HepG2 (cell line): ENCODE measurements around the gene DHX58. TPM values are rescaled to one million over a fixed set of nuclear protein-coding genes. Genes with fewer than 3 reads are reported as not detected.
A peak's percentile ranks its signal among the peaks of the same experiment; 100 is the strongest.

Source experiments
- HHEX ChIP-seq: IDR thresholded peaks from 2 replicates; pipeline ENCODE4 v1.6.1; 2016; ENCODE audit warnings: control low read depth
- HNF4G ChIP-seq, 2 experiments: sonication (generic) in 1 of 2; formaldehyde crosslinking in 1 of 2; IDR thresholded peaks; 2 replicates each; pipeline versions ENCODE4 v1.4.0 to v1.6.1; 2011 to 2020; ENCODE audit warnings: borderline replicate concordance in 2 of 2, low read depth in 2 of 2, mild to moderate bottlenecking in 2 of 2, low read length in 1 of 2, missing genetic modification reagents in 1 of 2, moderate library complexity in 1 of 2
- KDM1A ChIP-seq: IDR thresholded peaks from 2 replicates; pipeline ENCODE4 v1.6.1; 2016; ENCODE audit warnings: missing compliant biosample characterization
- KLF16 ChIP-seq, 2 experiments: sonication (generic) in 1 of 2; formaldehyde crosslinking in 1 of 2; IDR thresholded peaks; 2 replicates each; pipeline versions ENCODE4 v1.6.1 to v1.8.0; 2016 to 2023; ENCODE audit warnings: missing genetic modification reagents in 2 of 2, missing compliant biosample characterization in 1 of 2
- MTA3 ChIP-seq: sonication (generic); formaldehyde crosslinking; IDR thresholded peaks from 2 replicates; pipeline ENCODE4 v1.4.0; 2020; ENCODE audit warnings: missing genetic modification reagents
- NFYC ChIP-seq: IDR thresholded peaks from 2 replicates; pipeline ENCODE4 v1.6.1; 2016; ENCODE audit warnings: missing genetic modification reagents, missing compliant biosample characterization
- SP4 ChIP-seq: sonication (generic); formaldehyde crosslinking; IDR thresholded peaks from 2 replicates; pipeline ENCODE4 v1.8.1; 2023; ENCODE audit warnings: mild to moderate bottlenecking, missing genetic modification reagents
- ZBTB20 ChIP-seq: sonication (generic); formaldehyde crosslinking; IDR thresholded peaks from 2 replicates; pipeline ENCODE4 v1.8.1; 2023; ENCODE audit warnings: missing genetic modification reagents, low read depth, mild to moderate bottlenecking, borderline replicate concordance
- ZC3H4 ChIP-seq: sonication (generic); formaldehyde crosslinking; IDR thresholded peaks from 2 replicates; pipeline ENCODE4 v1.4.0; 2020; ENCODE audit warnings: missing genetic modification reagents, borderline replicate concordance
- ZNF138 ChIP-seq: sonication (generic); formaldehyde crosslinking; IDR thresholded peaks from 2 replicates; pipeline ENCODE4 v1.5.0; 2020; ENCODE audit warnings: mild to moderate bottlenecking, low read depth, missing genetic modification reagents
- ZNF263 ChIP-seq: sonication (generic); formaldehyde crosslinking; IDR thresholded peaks from 2 replicates; pipeline ENCODE4 v1.4.0; 2020; ENCODE audit warnings: missing genetic modification reagents
- polyA plus RNA-seq, 8 experiments: library from polyadenylated mRNA; depleted of rRNA in 3 of 8; stranded (reverse) in 7 of 8; unstranded in 1 of 8; fragments of >200 nt; fragmentation: Illumina TruSeq in 4 of 8; extraction: Trizol in 4 of 8; gene quantifications; 2 replicates each; pipeline versions ENCODE4 v1.2.1 to v1.2.3, GENCODE V29; 2011 to 2016; ENCODE audit warnings: low read depth in 4 of 8, missing spikeins in 1 of 8, mixed read lengths in 1 of 8; ENCODE audit not compliant: insufficient read depth in 1 of 8
- total RNA-seq, 5 experiments: library from RNA; depleted of rRNA; stranded (reverse); fragments of >200 nt; fragmentation: Illumina TruSeq; extraction: Trizol; gene quantifications; 2 replicates each; pipeline ENCODE4 v1.2.3, GENCODE V29; 2016; ENCODE audit warnings: low read depth in 1 of 5
- TF ChIP-seq, protein P1 (sequence below): sonication (generic); formaldehyde crosslinking; IDR thresholded peaks from 2 replicates; pipeline ENCODE4 v1.8.0; 2023; ENCODE audit warnings: mild to moderate bottlenecking, missing genetic modification reagents
- TF ChIP-seq, protein P2 (sequence below): sonication (generic); formaldehyde crosslinking; IDR thresholded peaks from 2 replicates; pipeline ENCODE4 v1.5.1; 2020; ENCODE audit warnings: missing genetic modification reagents, mild to moderate bottlenecking, borderline replicate concordance
- TF ChIP-seq, protein P3 (sequence below): sonication (generic); formaldehyde crosslinking; IDR thresholded peaks from 2 replicates; pipeline ENCODE4 v1.8.1; 2022; ENCODE audit warnings: mild to moderate bottlenecking, missing genetic modification reagents
- TF ChIP-seq, protein P4 (sequence below): IDR thresholded peaks from 2 replicates; pipeline ENCODE4 v1.6.1; 2016; ENCODE audit warnings: low read depth
- TF ChIP-seq, protein P5 (sequence below): IDR thresholded peaks from 2 replicates; pipeline ENCODE4 v1.6.1; 2016; ENCODE audit warnings: missing compliant biosample characterization, missing genetic modification reagents, borderline replicate concordance
- TF ChIP-seq, protein P6 (sequence below): sonication (generic); formaldehyde crosslinking; IDR thresholded peaks from 2 replicates; pipeline ENCODE4 v1.4.0; 2020; ENCODE audit warnings: missing genetic modification reagents, borderline replicate concordance

The DHX58 gene
- total and polyA plus RNA-seq, 2 of the 13 experiments (the other 11 are each of a cell fraction or from before 2014, with no cell fraction given) = 6.7 to 7.8 TPM

DNA sequence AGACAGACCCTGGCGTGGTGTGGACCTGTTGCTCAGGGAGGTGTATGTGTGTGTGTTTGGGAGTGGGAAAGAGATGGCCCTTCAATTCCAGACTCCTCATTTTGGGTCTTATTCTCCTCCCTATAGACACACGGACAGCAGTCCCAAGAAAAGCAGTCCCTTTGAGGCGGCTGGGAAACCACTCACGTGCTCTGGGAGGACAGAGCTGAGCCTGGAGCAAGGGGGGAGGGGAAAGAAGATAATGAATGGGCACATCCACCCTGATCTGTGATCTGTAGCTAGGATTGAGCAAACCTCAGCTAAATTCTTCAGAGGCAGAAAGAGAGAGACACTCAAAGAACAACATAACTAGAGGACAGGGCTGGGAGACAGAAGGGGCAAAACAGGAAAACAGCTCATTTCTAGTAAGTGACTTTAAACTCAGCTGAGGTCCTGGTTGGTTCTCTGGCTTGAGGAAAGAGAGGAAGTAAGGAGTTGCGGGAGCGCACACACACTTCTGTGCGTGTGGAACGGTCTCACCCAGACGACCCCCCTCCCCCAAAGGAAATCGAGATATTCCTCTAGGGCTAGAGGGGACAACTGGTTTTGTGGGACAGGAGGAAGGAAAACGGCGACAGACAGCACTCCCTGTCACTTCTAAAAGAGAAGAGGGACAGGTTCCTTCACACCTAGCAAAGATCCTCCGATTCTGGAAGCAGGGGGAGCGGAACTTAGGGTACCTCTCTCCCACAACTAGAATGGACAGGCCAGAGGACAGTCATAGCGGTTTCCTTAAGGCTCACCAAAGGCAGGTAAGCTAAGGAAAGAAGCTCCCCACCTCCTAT, 41.6 kb upstream of the DHX58 start (continued):
- TF ChIP-seq, protein P1, sequence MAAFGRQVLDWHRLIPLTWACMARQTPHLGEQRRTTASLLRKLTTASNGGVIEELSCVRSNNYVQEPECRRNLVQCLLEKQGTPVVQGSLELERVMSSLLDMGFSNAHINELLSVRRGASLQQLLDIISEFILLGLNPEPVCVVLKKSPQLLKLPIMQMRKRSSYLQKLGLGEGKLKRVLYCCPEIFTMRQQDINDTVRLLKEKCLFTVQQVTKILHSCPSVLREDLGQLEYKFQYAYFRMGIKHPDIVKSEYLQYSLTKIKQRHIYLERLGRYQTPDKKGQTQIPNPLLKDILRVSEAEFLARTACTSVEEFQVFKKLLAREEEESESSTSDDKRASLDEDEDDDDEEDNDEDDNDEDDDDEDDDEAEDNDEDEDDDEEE (CRISPR knock-in tag) = 0 out of 2 replicates have a peak, but pooled peaks have one; percentile 63
- TF ChIP-seq, protein P2, sequence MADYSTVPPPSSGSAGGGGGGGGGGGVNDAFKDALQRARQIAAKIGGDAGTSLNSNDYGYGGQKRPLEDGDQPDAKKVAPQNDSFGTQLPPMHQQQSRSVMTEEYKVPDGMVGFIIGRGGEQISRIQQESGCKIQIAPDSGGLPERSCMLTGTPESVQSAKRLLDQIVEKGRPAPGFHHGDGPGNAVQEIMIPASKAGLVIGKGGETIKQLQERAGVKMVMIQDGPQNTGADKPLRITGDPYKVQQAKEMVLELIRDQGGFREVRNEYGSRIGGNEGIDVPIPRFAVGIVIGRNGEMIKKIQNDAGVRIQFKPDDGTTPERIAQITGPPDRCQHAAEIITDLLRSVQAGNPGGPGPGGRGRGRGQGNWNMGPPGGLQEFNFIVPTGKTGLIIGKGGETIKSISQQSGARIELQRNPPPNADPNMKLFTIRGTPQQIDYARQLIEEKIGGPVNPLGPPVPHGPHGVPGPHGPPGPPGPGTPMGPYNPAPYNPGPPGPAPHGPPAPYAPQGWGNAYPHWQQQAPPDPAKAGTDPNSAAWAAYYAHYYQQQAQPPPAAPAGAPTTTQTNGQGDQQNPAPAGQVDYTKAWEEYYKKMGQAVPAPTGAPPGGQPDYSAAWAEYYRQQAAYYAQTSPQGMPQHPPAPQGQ (CRISPR knock-in tag) = no peak
- TF ChIP-seq, protein P3, sequence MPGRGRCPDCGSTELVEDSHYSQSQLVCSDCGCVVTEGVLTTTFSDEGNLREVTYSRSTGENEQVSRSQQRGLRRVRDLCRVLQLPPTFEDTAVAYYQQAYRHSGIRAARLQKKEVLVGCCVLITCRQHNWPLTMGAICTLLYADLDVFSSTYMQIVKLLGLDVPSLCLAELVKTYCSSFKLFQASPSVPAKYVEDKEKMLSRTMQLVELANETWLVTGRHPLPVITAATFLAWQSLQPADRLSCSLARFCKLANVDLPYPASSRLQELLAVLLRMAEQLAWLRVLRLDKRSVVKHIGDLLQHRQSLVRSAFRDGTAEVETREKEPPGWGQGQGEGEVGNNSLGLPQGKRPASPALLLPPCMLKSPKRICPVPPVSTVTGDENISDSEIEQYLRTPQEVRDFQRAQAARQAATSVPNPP (CRISPR knock-in tag) = no peak
- no peak for TF ChIP-seq KDM1A (CRISPR knock-in tag)
- TF ChIP-seq, protein P4, sequence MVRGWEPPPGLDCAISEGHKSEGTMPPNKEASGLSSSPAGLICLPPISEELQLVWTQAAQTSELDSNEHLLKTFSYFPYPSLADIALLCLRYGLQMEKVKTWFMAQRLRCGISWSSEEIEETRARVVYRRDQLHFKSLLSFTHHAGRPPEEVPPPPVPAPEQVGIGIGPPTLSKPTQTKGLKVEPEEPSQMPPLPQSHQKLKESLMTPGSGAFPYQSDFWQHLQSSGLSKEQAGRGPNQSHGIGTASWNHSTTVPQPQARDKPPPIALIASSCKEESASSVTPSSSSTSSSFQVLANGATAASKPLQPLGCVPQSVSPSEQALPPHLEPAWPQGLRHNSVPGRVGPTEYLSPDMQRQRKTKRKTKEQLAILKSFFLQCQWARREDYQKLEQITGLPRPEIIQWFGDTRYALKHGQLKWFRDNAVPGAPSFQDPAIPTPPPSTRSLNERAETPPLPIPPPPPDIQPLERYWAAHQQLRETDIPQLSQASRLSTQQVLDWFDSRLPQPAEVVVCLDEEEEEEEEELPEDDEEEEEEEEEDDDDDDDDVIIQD (CRISPR knock-in tag) = no peak
- TF ChIP-seq HNF4G (IDR thresholded peaks at IDR 0.05; ENCODE audit: borderline replicate concordance, low read depth, low read length) = peak; percentile 20; the same call in 1 of the 2 replicates
- TF ChIP-seq HNF4G (CRISPR knock-in tag; IDR thresholded peaks at IDR 0.05; ENCODE audit: borderline replicate concordance, low read depth) = no peak
- no peak for TF ChIP-seq ZBTB20 (CRISPR knock-in tag)
- TF ChIP-seq NFYC (CRISPR knock-in tag) = peak; percentile 33; the same call in 1 of the 2 replicates
- TF ChIP-seq, protein P5, sequence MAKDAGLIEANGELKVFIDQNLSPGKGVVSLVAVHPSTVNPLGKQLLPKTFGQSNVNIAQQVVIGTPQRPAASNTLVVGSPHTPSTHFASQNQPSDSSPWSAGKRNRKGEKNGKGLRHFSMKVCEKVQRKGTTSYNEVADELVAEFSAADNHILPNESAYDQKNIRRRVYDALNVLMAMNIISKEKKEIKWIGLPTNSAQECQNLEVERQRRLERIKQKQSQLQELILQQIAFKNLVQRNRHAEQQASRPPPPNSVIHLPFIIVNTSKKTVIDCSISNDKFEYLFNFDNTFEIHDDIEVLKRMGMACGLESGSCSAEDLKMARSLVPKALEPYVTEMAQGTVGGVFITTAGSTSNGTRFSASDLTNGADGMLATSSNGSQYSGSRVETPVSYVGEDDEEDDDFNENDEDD (CRISPR knock-in tag) = peak; percentile 13; the same call in 1 of the 2 replicates
- TF ChIP-seq MTA3 = no peak
- peak; percentile 87 for TF ChIP-seq ZNF263 (CRISPR knock-in tag)
- no peak for TF ChIP-seq HHEX (CRISPR knock-in tag)
- no peak for TF ChIP-seq ZC3H4 (CRISPR knock-in tag)
- TF ChIP-seq SP4 (CRISPR knock-in tag) = 0 out of 2 replicates have a peak, but pooled peaks have one; percentile 35
- TF ChIP-seq ZNF138 = no peak
- 0 out of 4 replicates have a peak, but pooled peaks of 1 of the 2 experiments have one; percentile 54 for TF ChIP-seq KLF16 (CRISPR knock-in tag; IDR thresholded peaks at IDR 0.05)
- TF ChIP-seq, protein P6, sequence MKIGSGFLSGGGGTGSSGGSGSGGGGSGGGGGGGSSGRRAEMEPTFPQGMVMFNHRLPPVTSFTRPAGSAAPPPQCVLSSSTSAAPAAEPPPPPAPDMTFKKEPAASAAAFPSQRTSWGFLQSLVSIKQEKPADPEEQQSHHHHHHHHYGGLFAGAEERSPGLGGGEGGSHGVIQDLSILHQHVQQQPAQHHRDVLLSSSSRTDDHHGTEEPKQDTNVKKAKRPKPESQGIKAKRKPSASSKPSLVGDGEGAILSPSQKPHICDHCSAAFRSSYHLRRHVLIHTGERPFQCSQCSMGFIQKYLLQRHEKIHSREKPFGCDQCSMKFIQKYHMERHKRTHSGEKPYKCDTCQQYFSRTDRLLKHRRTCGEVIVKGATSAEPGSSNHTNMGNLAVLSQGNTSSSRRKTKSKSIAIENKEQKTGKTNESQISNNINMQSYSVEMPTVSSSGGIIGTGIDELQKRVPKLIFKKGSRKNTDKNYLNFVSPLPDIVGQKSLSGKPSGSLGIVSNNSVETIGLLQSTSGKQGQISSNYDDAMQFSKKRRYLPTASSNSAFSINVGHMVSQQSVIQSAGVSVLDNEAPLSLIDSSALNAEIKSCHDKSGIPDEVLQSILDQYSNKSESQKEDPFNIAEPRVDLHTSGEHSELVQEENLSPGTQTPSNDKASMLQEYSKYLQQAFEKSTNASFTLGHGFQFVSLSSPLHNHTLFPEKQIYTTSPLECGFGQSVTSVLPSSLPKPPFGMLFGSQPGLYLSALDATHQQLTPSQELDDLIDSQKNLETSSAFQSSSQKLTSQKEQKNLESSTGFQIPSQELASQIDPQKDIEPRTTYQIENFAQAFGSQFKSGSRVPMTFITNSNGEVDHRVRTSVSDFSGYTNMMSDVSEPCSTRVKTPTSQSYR = peak; percentile 93
